NCI-H1105 treated with DMSO at 0.1 percent for 48 hours (cell line): ENCODE data around the gene ING5.
A peak's percentile ranks its signal among the peaks of the same experiment; 100 is the strongest.
"Not testable (repeated sequence)": the region's sequence is repeated elsewhere in the genome, so short reads cannot be mapped to it uniquely, and the experiment has no call there.

Experiments used
- DNase-seq: peaks from one replicate; lab custom pipeline; 2025; lab: John Stamatoyannopoulos, UW

Gene ING5

DNA sequence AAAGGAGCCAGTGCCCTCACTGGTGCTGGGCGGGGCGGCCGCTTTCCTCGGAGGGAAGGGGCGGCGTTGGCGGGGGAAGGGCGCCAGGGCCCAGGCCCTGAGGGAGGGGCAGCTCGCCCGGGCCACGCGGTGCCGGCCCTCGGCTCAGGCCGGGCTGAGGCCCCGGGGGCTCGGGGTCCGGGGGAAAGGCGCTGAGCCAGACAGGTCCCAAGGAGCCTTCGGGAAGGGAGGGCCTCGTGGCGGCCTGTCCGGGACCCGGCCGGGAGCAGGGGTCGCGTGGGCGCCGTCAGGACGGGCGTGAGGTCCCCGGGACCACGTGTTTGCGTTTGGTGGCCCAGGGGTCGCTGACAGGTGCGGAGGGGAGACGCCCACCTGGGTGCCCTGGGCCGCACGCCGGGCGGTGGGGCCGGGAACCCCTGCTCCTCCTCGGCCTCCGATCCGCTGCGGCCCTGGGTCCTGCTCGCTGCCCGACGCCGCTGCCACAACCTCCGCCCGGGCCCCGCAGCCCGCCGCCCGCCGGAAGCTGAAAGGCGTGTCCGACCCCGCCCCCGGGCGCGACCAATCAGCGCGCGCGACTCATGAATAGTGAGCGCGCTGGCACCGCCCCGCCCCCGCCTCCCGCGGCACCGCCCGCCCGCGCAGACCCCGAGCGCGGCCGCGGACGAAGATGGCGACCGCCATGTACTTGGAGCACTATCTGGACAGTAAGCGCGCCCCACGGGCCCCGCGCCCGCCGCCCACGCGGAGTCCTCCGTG lies at the start of gene ING5:
TSS of gene ING5 (plus strand) at position 641 of the 756 bp plus-strand sequence. CDS start at position 668, 27 bp downstream.
- peak; percentile 78 for DNase-seq

GRCh38 chr2:241652142-241652541 lies 49.7 kb upstream of the ING5 start:
- no peak for DNase-seq

- DNase-seq: no peak
Observed at GRCh38 chr2:241652722-241653121, 49.1 kb upstream of the ING5 start.

GRCh38 chr2:241653210-241653750 lies 48.6 kb upstream of the ING5 start:
- DNase-seq: no peak

DNA sequence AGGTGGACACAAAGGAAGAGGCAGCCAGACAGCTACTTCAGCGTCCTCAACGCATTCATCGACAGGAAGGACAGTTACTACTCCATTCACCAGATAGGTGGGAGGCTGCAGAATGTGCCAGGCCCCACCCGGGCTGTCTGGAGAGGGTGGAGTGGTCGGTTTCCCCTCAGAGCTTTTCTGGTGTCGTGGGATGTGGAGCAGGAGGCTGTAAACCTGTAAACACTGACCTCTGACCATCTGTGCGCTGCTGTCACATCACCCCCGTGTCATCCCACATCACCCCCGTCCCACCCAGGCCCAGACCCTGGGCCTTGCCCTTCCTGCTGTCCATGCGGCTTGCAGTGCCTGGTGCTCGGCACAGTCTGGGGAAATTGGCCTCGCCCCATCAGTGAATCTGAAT lies 47.3 kb upstream of the ING5 start:
- DNase-seq: no peak

- DNase-seq: no peak
Observed at GRCh38 chr2:241655516-241656189, 46.2 kb upstream of the ING5 start.

DNA sequence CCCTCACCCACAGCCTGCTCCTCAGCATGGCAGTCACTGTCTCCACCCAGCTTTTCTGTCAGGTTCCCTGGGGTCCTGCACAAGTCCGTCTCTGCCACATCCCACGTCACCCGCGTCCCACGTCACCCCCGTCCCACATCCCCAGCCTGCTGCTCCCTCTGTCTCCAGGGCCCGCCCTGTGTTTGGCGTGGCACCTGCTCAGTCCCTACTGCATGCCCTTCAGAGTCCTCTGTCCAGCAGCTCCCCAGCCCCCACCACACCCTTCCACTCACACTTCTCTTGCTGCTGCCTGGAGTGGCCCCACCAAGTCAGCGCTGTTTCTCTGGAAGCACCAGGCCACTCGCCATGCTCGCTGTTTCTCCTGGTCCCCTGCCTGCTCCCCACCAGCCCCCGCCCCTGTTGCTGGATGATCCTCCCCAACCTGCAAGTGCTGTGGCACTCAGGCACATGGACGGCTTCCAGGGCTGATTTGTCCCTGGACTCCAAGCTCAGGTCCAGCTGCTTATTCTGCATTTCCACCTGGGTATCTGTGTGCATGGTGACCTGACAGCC lies 45.6 kb upstream of the ING5 start:
- DNase-seq: no peak

- no peak for DNase-seq
Observed at GRCh38 chr2:241657786-241658254, 44.0 kb upstream of the ING5 start.

GRCh38 chr2:241658296-241658695 lies 43.5 kb upstream of the ING5 start:
- DNase-seq: no peak

DNA sequence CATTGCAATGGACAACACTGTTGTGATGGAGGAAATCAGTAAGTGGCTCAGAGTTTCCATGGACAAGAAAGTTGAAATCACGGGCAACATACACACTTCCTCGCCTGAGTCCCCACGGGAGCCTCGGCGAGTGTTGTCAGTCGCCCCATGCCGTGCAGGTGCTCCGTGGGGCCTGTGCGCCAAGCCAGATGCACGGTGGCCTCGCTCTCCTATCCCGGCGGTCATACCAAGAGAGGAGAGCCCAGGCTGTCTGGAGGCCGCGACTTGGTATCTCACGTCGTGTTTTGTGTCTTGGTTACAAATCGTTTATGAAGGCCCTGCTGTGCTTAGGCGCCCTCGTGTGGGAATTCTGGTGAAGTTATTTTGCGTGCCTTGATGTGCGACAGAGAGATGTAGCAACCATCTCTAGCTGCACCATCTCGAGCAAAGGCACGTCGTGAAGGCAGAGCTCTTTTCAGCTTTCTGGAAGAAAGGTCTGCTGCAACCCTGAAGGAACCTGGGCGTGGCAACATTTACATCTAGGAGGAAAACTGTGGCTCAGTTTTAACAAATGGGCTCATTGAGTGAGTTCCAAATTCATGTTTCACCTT lies 42.6 kb upstream of the ING5 start:
- DNase-seq: peak; percentile 26

GRCh38 chr2:241660593-241661213 lies 41.1 kb upstream of the ING5 start:
- no peak for DNase-seq

GRCh38 chr2:241662731-241663130 lies 39.1 kb upstream of the ING5 start:
- DNase-seq: not testable (repeated sequence)

DNA sequence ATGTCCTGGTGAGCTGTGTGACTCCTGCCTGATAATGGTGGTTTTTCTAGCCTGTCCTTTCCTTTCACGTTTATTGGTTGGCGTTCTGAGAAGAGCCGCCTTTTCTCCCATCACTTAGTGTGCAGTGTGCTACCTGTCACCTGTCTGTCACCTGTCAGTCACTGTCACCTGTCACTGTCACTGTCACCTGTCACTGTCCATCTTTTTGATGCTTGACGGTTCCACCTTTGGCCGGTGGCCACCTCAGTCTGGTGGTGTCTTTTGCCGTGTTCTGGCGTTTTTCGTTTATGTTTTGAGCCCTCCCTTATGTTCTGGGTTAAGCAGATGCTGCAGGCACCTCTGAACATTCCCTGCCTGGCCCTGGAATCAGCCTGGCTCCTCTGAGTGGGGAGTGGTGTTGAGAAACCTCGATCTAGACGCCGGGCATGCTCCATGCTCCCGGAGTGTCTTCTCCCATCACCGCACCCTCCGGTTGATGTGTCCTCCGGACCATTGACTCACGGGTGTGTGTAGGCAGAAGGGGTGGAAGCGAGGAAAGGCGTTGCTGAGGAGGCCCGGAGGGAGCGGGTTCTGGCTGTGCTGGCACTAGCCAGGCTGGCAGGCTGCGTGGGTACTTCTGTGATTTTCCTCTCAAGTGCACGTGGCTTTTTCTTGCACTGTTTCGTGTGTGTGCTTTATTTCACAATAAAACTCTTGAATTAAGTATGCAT lies 36.0 kb upstream of the ING5 start:
- no peak for DNase-seq

GRCh38 chr2:241666627-241667400 lies 35.0 kb upstream of the ING5 start:
- no peak for DNase-seq

DNA sequence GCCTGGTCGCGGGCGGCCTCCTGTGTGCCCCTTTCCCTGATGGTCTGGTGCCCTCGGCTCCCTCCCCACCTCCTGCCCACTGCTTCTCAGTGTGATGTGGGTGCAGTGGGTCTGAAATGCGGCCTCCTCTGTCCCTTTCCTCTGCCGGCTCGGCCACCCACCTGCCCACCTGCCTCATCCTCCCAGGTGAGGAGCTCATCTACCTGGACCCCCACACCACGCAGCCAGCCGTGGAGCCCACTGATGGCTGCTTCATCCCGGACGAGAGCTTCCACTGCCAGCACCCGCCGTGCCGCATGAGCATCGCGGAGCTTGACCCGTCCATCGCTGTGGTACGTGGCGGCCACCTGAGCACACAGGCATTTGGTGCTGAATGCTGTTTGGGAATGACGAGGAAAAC lies 33.5 kb upstream of the ING5 start:
- DNase-seq: no peak

- DNase-seq: no peak
Observed at GRCh38 chr2:241668839-241669238, 33.0 kb upstream of the ING5 start.

GRCh38 chr2:241670333-241671110 lies 31.3 kb upstream of the ING5 start:
- no peak for DNase-seq

- no peak for DNase-seq
Observed at GRCh38 chr2:241671457-241672240, 30.2 kb upstream of the ING5 start.
